GM23338 (cell line): Measurements from ENCODE around the gene MVB12B. TPM values are rescaled to one million over a fixed set of nuclear protein-coding genes. Genes with fewer than 3 reads are reported as not detected.

Source experiments
- ATAC-seq: fragments of 200-7000 bp; cut with Tn5 transposase; 3 replicates; pipeline ENCODE4 v1.9.1; 2020
- DNase-seq: peaks from one replicate; pipeline ENCODE4 v3.0.0-alpha.2; 2015; ENCODE audit warnings: low spot score
- H2AFZ ChIP-seq: fragments of 200-600 bp; sonication (generic); 2 replicates; pipeline ENCODE4 v1.8.0; 2016; ENCODE audit warnings: antibody characterized with exemption, mild to moderate bottlenecking, moderate library complexity
- H3F3A ChIP-seq: fragments of 200-600 bp; sonication (generic); replicated peaks from 2 replicates; pipeline ENCODE4 v1.8.0; 2017; ENCODE audit warnings: antibody characterized with exemption, mixed run types, low read depth
- H3K27ac ChIP-seq: fragments of 200-600 bp; sonication (generic); 2 replicates; pipeline ENCODE4 v1.6.1; 2016; ENCODE audit warnings: low read depth
- H3K27me3 ChIP-seq: fragments of 200-600 bp; sonication (generic); 2 replicates; pipeline ENCODE4 v1.8.0; 2016; ENCODE audit warnings: mild to moderate bottlenecking, mixed run types, moderate library complexity; ENCODE audit not compliant: insufficient read depth
- H3K36me3 ChIP-seq: fragments of 200-600 bp; sonication (generic); 2 replicates; pipeline ENCODE4 v1.8.0; 2016; ENCODE audit warnings: mild to moderate bottlenecking; ENCODE audit not compliant: insufficient read depth
- H3K4me1 ChIP-seq: fragments of 200-600 bp; sonication (generic); 2 replicates; pipeline ENCODE4 v1.8.0; 2016; ENCODE audit warnings: mild to moderate bottlenecking, moderate library complexity; ENCODE audit not compliant: insufficient read depth
- H3K4me2 ChIP-seq: fragments of 200-600 bp; sonication (generic); 2 replicates; pipeline ENCODE4 v1.7.1; 2017; ENCODE audit warnings: mixed run types
- H3K4me3 ChIP-seq: fragments of 200-600 bp; sonication (generic); 2 replicates; pipeline ENCODE4 v1.6.1; 2016; ENCODE audit warnings: mixed run types
- H3K79me2 ChIP-seq: fragments of 200-600 bp; sonication (generic); replicated peaks from 2 replicates; pipeline ENCODE4 v1.8.0; 2017; ENCODE audit warnings: mild to moderate bottlenecking; ENCODE audit not compliant: insufficient read depth
- H3K9me2 ChIP-seq: fragments of 200-600 bp; sonication (generic); 2 replicates; pipeline ENCODE4 v1.8.0; 2017; ENCODE audit not compliant: insufficient read depth
- H4K20me1 ChIP-seq: fragments of 200-600 bp; sonication (generic); replicated peaks from 2 replicates; pipeline ENCODE4 v1.8.0; 2017; ENCODE audit warnings: mild to moderate bottlenecking; ENCODE audit not compliant: insufficient read depth
- H3K27ac Mint-ChIP-seq: 2 replicates; pipeline ENCODE4 v1.8.0; 2020; ENCODE audit warnings: inconsistent platforms, mild to moderate bottlenecking, moderate library complexity, mixed read lengths
- H3K27me3 Mint-ChIP-seq: 3 replicates; pipeline ENCODE4 v1.8.0; 2022; ENCODE audit warnings: low read depth, mild to moderate bottlenecking, moderate library complexity, mixed read lengths, inconsistent platforms; ENCODE audit not compliant: insufficient read depth, poor library complexity
- H3K36me3 Mint-ChIP-seq: 3 replicates; pipeline ENCODE4 v1.8.0; 2021; ENCODE audit warnings: low read depth, mild to moderate bottlenecking, inconsistent platforms, moderate library complexity, mixed read lengths
- H3K4me1 Mint-ChIP-seq: 3 replicates; pipeline ENCODE4 v1.8.0; 2020; ENCODE audit warnings: mild to moderate bottlenecking, inconsistent platforms, mixed read lengths
- H3K4me3 Mint-ChIP-seq: 3 replicates; pipeline ENCODE4 v1.8.0; 2021; ENCODE audit warnings: moderate library complexity, mild to moderate bottlenecking, inconsistent platforms, mixed read lengths
- H3K9me3 Mint-ChIP-seq: 3 replicates; pipeline ENCODE4 v1.8.0; 2020; ENCODE audit warnings: moderate library complexity, mild to moderate bottlenecking, inconsistent platforms, mixed read lengths
- CREB1 ChIP-seq: fragments of 250-450 bp; sonication (Bioruptor Pico); IDR thresholded peaks from 2 replicates; pipeline ENCODE4 v1.5.0; 2020; ENCODE audit warnings: low read depth, mild to moderate bottlenecking, moderate library complexity
- EZH2 ChIP-seq: fragments of 200-600 bp; sonication (generic); IDR thresholded peaks from one replicate; pipeline ENCODE4 v1.8.0; 2017; ENCODE audit warnings: antibody characterized with exemption, mild to moderate bottlenecking, low read depth; ENCODE audit not compliant: unreplicated experiment
- EZH2phosphoT487 ChIP-seq: fragments of 200-600 bp; sonication (generic); IDR thresholded peaks from one replicate; pipeline ENCODE4 v1.8.1; 2018; ENCODE audit warnings: antibody characterized with exemption; ENCODE audit not compliant: unreplicated experiment
- JUNB ChIP-seq: IDR thresholded peaks from one replicate; pipeline ENCODE4 v1.6.1; 2016; ENCODE audit warnings: antibody characterized with exemption; ENCODE audit not compliant: unreplicated experiment
- NANOG ChIP-seq: IDR thresholded peaks from 2 replicates; pipeline ENCODE4 v1.6.1; 2016; ENCODE audit warnings: antibody characterized with exemption, borderline replicate concordance
- POLR2AphosphoS5 ChIP-seq: IDR thresholded peaks from 2 replicates; pipeline ENCODE4 v1.6.1; 2016; ENCODE audit warnings: antibody characterized with exemption, low read depth
- polyA plus RNA-seq: library from polyadenylated mRNA; unstranded; fragments of >200 nt; fragmentation: Nextera tagmentation; extraction: Ambion mirVana; gene quantifications from 2 replicates; pipeline ENCODE4 v1.2.1, GENCODE V29; 2016
- total RNA-seq: library from RNA; depleted of rRNA; stranded (reverse); fragments of >200 nt; shearing (Covaris generic); gene quantifications from 2 replicates; pipeline ENCODE4 v1.2.3, GENCODE V29; 2014
- TF ChIP-seq, protein P1 (sequence below): IDR thresholded peaks from one replicate; pipeline ENCODE4 v1.6.1; 2018; ENCODE audit warnings: antibody characterized with exemption; ENCODE audit not compliant: unreplicated experiment
- TF ChIP-seq, protein P2 (sequence below), 2 experiments: fragments of 200-600 bp in 1 of 2; sonication (generic) in 1 of 2; conservative IDR thresholded peaks; 2 replicates each; pipeline versions ENCODE4 v1.5.1 to v1.6.1; 2016 to 2017; ENCODE audit warnings: antibody characterized with exemption in 2 of 2, low read depth in 2 of 2, mild to moderate bottlenecking in 2 of 2, moderate library complexity in 1 of 2
- TF ChIP-seq, protein P3 (sequence below): fragments of 250-450 bp; sonication (Bioruptor Pico); IDR thresholded peaks from 2 replicates; pipeline ENCODE4 v1.5.0; 2020; ENCODE audit warnings: mild to moderate bottlenecking, moderate library complexity

Gene MVB12B
- total and polyA plus RNA-seq, 2 experiments from 2014 or later: 1.9 to 6.6 TPM

DNA sequence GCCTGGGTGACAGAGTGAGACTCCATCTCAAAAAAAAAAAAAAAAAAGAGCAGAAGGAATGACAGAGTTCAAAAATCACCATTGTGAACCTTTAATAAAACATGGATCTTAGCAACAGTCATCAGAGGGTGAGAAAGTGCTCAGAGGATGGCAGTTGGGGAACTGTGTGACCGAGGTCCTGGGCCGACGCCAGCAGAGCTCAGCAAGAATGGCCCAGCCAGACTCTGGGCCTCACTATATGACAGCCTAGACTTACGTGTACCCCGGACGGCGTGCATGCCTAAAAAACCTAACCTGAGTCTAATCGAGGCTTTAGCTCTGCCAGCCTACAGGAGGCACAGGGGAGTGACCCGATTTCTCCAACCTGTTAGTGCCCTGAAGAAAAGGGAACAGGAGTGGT is 64.3 kb downstream of the MVB12B start:
- Mint-ChIP-seq H3K27me3 (peaks cover 4% of the 10 kb centered on the region), H3K4me1 (peaks cover 27% of the 10 kb centered on the region), H3K4me3 (no peak overlapping the region), H3K36me3 (peaks cover 4% of the 10 kb centered on the region; the same call in 1 of the 3 replicates), H3K27ac (no peak overlapping the region), H3K9me3 (no peaks in the 10 kb centered on the region)
- no peak overlapping the region for H2AFZ ChIP-seq
- H3K27me3 ChIP-seq: no peaks in the 10 kb centered on the region
- DNase-seq (no peak), ATAC-seq (no peak)
- no peaks in the 10 kb centered on the region for H3F3A ChIP-seq
- no peak overlapping the region for H3K4me3 ChIP-seq
- H3K79me2 ChIP-seq: no peaks in the 10 kb centered on the region
- no peak overlapping the region for H3K4me2 ChIP-seq
- H3K27ac ChIP-seq: no peak overlapping the region
- H3K36me3 ChIP-seq: no peaks in the 10 kb centered on the region
- no peaks in the 10 kb centered on the region for H3K9me2 ChIP-seq
- no peaks in the 10 kb centered on the region for H4K20me1 ChIP-seq
- peaks cover 10% of the 10 kb centered on the region for H3K4me1 ChIP-seq
- no peak for TF ChIP-seq POLR2AphosphoS5
- no peak for TF ChIP-seq EZH2
- TF ChIP-seq, protein P1, sequence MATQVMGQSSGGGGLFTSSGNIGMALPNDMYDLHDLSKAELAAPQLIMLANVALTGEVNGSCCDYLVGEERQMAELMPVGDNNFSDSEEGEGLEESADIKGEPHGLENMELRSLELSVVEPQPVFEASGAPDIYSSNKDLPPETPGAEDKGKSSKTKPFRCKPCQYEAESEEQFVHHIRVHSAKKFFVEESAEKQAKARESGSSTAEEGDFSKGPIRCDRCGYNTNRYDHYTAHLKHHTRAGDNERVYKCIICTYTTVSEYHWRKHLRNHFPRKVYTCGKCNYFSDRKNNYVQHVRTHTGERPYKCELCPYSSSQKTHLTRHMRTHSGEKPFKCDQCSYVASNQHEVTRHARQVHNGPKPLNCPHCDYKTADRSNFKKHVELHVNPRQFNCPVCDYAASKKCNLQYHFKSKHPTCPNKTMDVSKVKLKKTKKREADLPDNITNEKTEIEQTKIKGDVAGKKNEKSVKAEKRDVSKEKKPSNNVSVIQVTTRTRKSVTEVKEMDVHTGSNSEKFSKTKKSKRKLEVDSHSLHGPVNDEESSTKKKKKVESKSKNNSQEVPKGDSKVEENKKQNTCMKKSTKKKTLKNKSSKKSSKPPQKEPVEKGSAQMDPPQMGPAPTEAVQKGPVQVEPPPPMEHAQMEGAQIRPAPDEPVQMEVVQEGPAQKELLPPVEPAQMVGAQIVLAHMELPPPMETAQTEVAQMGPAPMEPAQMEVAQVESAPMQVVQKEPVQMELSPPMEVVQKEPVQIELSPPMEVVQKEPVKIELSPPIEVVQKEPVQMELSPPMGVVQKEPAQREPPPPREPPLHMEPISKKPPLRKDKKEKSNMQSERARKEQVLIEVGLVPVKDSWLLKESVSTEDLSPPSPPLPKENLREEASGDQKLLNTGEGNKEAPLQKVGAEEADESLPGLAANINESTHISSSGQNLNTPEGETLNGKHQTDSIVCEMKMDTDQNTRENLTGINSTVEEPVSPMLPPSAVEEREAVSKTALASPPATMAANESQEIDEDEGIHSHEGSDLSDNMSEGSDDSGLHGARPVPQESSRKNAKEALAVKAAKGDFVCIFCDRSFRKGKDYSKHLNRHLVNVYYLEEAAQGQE: no peak
- no peak for TF ChIP-seq CREB1 (CRISPR knock-in tag)
- TF ChIP-seq, protein P2, sequence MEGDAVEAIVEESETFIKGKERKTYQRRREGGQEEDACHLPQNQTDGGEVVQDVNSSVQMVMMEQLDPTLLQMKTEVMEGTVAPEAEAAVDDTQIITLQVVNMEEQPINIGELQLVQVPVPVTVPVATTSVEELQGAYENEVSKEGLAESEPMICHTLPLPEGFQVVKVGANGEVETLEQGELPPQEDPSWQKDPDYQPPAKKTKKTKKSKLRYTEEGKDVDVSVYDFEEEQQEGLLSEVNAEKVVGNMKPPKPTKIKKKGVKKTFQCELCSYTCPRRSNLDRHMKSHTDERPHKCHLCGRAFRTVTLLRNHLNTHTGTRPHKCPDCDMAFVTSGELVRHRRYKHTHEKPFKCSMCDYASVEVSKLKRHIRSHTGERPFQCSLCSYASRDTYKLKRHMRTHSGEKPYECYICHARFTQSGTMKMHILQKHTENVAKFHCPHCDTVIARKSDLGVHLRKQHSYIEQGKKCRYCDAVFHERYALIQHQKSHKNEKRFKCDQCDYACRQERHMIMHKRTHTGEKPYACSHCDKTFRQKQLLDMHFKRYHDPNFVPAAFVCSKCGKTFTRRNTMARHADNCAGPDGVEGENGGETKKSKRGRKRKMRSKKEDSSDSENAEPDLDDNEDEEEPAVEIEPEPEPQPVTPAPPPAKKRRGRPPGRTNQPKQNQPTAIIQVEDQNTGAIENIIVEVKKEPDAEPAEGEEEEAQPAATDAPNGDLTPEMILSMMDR (conservative IDR thresholded peaks at IDR 0.05; ENCODE audit: low read depth in 2 of 2): no peak
- no peak for TF ChIP-seq NANOG
- no peak for TF ChIP-seq JUNB
- TF ChIP-seq, protein P3, sequence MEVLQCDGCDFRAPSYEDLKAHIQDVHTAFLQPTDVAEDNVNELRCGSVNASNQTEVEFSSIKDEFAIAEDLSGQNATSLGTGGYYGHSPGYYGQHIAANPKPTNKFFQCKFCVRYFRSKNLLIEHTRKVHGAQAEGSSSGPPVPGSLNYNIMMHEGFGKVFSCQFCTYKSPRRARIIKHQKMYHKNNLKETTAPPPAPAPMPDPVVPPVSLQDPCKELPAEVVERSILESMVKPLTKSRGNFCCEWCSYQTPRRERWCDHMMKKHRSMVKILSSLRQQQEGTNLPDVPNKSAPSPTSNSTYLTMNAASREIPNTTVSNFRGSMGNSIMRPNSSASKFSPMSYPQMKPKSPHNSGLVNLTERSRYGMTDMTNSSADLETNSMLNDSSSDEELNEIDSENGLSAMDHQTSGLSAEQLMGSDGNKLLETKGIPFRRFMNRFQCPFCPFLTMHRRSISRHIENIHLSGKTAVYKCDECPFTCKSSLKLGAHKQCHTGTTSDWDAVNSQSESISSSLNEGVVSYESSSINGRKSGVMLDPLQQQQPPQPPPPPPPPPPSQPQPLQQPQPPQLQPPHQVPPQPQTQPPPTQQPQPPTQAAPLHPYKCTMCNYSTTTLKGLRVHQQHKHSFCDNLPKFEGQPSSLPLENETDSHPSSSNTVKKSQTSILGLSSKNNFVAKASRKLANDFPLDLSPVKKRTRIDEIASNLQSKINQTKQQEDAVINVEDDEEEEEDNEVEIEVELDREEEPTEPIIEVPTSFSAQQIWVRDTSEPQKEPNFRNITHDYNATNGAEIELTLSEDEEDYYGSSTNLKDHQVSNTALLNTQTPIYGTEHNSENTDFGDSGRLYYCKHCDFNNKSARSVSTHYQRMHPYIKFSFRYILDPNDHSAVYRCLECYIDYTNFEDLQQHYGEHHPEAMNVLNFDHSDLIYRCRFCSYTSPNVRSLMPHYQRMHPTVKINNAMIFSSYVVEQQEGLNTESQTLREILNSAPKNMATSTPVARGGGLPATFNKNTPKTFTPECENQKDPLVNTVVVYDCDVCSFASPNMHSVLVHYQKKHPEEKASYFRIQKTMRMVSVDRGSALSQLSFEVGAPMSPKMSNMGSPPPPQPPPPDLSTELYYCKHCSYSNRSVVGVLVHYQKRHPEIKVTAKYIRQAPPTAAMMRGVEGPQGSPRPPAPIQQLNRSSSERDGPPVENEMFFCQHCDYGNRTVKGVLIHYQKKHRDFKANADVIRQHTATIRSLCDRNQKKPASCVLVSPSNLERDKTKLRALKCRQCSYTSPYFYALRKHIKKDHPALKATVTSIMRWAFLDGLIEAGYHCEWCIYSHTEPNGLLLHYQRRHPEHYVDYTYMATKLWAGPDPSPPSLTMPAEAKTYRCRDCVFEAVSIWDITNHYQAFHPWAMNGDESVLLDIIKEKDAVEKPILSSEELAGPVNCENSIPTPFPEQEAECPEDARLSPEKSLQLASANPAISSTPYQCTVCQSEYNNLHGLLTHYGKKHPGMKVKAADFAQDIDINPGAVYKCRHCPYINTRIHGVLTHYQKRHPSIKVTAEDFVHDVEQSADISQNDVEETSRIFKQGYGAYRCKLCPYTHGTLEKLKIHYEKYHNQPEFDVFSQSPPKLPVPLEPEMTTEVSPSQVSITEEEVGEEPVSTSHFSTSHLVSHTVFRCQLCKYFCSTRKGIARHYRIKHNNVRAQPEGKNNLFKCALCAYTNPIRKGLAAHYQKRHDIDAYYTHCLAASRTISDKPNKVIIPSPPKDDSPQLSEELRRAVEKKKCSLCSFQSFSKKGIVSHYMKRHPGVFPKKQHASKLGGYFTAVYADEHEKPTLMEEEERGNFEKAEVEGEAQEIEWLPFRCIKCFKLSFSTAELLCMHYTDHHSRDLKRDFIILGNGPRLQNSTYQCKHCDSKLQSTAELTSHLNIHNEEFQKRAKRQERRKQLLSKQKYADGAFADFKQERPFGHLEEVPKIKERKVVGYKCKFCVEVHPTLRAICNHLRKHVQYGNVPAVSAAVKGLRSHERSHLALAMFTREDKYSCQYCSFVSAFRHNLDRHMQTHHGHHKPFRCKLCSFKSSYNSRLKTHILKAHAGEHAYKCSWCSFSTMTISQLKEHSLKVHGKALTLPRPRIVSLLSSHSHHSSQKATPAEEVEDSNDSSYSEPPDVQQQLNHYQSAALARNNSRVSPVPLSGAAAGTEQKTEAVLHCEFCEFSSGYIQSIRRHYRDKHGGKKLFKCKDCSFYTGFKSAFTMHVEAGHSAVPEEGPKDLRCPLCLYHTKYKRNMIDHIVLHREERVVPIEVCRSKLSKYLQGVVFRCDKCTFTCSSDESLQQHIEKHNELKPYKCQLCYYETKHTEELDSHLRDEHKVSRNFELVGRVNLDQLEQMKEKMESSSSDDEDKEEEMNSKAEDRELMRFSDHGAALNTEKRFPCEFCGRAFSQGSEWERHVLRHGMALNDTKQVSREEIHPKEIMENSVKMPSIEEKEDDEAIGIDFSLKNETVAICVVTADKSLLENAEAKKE: no peak
- no peak for TF ChIP-seq EZH2phosphoT487
